Activated T-cell treated with anti-CD3 and anti-CD28 coated beads, Interleukin-2, amount 50 U/mL, for 48 hours (primary cell): ENCODE results near the gene TPSG1.
"Not testable (repeated sequence)": the region's sequence is repeated elsewhere in the genome, so short reads cannot be mapped to it uniquely, and the experiment has no call there.

Experiments
- DNase-seq, 2 experiments: peaks; one replicate each; pipeline ENCODE4 v3.0.0-alpha.2; 2020

The TPSG1 gene

DNA sequence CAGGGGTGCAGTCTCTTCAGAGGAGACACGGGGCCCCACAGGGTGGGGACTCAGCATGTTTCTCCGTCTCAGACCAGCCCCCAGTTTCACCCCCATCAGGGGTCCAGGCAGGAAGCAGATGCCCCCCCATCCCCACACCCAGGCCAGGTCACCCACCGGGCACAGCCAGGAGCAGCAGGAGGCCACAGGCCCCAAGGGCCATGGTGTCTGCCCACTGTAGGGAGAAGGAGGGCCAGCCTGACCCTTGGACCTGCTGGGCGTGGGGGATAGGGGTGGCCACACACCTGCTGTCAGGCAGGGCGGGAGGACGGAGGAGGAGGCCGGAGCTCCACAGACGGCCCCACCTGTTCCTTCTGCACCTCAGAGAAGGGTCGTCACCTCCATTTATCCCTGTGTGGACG lies at the start of gene TPSG1:
Gene TPSG1 (minus strand): TSS at position 218 of the 401 bp plus-strand sequence. CDS start 16 bp downstream, at position 202.
- no peak for DNase-seq

DNA sequence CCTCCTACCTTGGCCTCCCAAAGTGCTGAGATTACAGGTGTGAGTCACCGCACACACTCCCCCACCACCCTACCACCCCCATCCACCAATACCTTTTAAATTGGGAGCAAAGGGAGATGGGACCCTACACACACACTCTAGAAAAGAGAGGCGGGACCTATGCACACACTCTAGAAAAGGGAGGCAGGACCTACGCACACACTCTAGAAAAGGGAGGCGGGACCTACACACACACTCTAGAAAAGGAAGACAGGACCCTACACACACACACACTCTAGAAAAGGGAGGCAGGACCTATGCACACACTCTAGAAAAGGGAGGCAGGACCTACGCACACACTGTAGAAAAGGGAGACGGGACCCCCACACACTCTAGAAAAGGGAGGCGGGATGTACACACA lies 49.7 kb upstream of the TPSG1 start:
- no peak for DNase-seq

- no peak for DNase-seq
Observed at GRCh38 chr16:1273816-1274215, 48.7 kb upstream of the TPSG1 start.

DNA sequence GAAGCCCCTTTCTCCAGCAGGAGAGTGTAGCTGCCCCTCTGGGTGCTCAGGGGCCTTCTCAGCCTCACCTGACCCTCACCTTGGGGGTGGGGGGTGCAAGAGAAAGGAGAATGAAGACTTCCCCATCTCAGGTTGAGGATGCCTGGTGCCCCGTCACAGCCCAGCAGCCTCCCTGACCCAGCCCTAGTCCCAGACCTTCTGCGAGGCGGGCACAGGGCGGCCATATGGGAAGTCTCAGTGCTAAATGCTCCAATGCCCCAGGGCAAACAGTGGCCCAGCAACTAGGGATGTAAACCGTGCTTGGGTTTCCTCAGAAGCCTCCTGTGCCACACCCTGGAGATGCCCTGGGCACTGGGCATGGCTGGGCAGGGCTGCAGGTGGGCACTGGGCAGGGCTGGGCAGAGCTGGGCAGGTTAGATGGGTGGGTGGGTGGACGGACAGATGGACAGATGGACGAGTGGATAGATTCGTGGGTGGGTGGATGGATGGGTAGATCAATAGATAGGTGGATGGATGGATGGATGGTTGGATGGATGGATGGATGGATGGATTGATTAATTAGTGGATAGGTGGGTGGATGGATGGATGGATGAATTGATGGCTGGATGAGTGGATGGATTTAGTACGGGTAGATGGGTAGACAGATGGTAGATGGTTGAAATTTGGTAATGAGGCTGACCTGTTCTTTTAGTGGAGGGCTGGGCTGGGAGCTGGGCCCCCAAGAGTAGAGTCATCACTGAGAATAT lies 47.6 kb upstream of the TPSG1 start:
- DNase-seq: no peak

DNA sequence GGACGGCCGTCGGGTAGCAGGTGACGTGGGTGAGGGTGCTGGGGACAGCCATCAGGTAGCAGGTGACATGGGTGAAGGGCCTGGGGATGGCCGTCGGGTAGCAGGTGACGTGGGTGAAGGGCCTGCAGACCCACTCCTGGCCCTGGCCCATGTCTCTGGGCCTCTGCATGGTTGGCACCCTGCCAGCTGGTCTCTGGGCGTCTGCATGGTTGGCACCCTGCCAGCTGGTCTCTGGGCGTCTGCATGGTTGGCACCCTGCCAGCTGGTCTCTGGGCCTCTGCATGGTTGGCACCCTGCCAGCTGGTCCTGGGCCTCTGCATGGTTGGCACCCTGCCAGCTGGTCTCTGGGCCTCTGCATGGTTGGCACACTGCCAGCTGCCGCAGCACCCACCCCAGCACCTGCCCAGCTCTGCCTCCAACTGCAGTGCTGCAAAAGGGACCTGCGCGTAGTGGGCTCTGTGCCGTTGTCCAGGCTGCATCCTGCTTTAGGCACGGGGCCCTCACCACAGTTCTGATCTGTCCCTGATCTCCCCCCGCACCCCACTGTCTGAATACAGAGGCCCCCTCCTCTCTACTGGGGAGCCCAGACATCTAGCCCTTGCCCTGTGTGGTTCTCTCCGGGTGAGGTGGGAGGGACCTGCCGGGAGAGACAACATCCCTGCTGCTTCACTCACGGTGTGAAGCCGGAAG lies 46.8 kb upstream of the TPSG1 start:
- DNase-seq: peak in 1 of 2 experiments; percentile 30

- DNase-seq: no peak
Observed at GRCh38 chr16:1271380-1271723, 46.3 kb upstream of the TPSG1 start.

DNA sequence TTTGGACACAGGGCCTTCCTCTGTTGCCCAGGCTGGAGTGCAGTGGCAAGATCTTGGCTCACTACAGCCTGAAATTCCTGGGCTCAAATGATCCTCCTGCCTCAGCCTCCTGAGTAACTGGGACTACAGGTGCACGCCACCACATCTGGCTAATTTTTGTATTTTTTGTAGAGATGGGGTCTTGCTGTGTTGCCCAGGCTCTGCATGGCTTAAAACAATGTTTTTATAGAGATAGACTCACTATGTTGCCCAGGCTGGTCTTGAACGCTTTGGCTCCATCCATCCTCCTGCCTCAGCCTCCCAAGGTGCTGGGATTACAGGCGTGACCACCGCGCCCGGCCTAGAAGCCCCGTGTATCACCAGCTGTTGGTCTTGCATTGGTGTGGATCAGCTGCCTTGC lies 44.4 kb upstream of the TPSG1 start:
- DNase-seq: not testable (repeated sequence)

DNA sequence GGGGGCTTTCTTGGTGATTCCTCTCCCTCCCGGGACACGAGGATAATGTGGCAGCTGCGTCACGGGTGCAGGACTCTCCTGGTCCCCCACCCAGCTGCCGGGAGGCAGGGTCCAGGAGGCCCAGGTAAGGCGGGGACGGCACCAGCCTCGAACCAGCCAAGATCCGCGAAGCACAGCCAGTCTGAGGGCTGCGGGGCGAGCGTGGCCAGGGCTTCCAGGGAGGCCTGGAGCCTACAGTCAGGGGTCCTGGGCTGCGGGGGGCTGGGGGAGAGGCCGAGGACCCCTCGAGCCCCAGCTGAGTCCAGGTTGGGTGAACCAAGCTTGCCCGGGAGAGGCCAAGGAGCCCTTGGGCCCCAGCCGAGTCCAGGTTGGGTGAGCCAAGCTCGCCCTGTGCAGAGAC lies 40.8 kb upstream of the TPSG1 start:
- no peak for DNase-seq

DNA sequence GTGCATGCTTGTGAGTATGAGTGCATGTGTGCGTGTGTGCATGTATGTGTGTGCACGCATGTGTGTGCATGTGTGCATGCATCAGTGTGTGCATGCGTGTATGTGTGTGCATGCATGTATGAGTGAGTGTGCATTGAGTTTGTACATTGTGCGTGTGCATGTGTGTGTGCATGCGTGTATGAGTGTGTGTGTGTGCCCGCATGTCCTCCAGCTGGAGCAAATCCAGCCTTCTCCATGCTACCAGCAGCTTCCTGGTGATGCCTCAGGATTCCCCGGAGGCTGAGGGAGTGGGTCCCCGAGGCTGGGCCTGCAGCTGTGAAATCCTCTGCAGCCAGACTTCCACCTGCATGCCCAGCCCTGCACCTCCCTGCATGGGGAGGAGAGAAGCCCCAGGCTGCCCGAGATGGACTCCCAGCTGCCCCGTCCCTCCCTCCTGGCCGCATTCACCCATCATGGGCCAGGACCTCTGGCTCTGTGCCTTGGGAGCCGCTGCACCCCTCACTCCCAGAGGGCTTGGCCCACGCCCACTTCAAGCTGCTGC lies 40.1 kb upstream of the TPSG1 start:
- DNase-seq: no peak

- no peak for DNase-seq
Observed at GRCh38 chr16:1264345-1265089, 39.4 kb upstream of the TPSG1 start.

DNA sequence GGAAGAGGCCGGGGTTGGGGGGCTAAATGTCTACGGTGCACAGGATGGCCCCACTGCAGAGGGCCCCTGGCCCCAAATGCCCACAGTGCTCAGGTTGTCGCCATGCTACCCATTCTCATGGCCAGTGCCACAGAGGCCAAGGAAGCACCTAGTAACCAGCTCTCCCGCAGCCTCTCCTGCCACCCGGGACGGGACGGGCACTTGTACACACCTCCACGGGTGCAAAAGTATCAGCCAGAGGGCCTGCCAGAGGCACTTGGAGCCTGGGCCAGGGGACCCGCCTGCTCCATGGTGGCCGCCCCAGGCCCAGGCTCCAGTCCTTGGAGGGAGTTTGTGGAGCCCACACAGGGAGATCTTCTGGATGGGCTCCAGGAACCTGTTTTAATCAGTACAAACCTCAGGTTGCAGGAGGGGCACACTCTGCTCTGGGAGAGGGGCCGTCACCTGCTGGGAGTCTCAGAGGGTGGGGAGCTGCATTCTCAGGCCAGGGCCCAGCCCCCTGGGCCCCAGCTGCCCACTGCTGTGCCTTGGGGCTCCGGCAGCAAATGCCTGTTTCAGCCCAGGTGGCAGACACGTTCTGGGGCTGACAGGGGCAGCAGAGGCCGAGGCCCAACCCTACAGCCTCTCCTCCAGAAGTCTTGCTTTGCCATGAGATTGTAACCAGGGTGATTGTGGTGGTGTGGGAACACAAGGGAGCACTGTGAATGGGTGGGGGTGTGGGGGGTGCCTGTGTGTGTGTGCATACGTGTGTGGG lies 38.7 kb upstream of the TPSG1 start:
- DNase-seq: no peak

- no peak for DNase-seq
Observed at GRCh38 chr16:1262846-1263221, 37.8 kb upstream of the TPSG1 start.

GRCh38 chr16:1262210-1262845 lies 37.3 kb upstream of the TPSG1 start:
- DNase-seq: no peak

- DNase-seq: no peak
Observed at GRCh38 chr16:1261131-1261892, 36.2 kb upstream of the TPSG1 start.

DNA sequence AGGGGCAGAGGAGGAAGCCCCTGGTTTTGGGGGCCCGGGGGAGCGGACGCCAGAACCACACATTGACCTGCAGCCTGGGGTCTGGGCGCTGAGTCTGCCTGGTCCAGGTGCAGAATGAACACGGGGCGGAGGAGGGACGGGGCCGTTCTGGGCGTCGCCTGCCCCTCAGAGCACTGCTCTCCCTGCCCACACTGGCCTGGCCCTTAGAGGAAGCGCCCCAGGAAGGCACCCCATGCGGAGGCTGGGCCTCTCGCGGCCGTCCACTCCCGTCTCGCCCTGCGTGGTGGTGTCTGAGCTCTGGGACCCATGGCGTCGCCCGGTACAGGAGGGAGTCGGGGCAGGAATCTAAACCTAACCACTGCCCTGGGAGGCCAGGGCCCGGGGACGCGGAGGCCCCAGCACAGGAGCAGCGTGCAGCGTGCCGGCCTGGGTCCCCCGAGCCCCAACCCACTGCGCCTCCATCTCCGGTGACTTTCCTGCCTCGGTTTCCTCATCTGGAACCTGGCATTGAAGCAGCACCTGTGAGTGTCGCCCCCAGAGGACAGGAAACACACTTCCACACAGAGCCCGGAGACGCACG lies 35.1 kb upstream of the TPSG1 start:
- no peak for DNase-seq

GRCh38 chr16:1259760-1260068 lies 34.6 kb upstream of the TPSG1 start:
- no peak for DNase-seq

DNA sequence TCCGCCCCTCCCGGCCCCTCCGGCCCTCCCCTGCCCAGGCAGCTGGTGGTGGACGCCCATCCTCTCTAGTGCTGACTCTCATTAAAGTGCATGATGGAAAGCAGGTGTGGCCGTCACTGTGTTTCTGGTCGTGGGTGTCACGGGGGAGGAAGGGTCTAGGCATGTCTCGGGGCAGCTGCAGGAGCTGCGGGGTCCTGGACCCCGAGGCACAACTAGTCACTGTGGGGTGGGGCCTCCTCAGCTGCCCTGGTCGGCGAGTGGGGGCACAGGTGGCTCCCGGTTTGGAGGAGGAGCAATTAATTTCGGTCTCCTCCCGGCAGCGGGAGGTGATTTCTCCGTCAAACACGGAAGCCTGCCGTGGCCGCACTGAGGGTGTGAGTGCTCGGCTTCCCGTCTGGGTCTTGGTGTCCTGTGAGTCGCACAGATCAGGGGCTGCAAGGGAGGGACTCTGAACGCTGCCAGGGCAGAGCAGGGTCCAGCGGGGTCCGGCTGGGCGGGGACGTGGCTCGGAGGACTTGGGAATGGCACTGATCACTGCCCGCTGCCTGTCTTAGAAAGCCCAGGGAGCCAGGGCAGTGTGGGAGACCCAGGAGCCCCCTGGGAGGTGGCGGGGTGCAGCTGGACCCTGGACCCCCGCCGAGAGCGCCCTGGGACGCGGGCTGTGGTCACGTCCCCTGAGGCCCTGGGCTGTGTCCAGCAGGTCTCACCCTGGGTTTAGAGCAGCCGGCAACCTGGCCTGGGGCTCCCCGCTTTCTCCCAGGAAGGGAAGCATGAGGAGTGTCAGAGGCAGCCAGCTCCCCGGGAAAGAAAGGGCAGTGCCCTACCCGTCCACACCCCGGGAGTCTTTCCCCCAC lies 34.1 kb upstream of the TPSG1 start:
- no peak for DNase-seq

- no peak for DNase-seq
Observed at GRCh38 chr16:1258225-1258600, 33.1 kb upstream of the TPSG1 start.

GRCh38 chr16:1257561-1258224 lies 32.6 kb upstream of the TPSG1 start:
- DNase-seq: no peak

- DNase-seq: no peak
Observed at GRCh38 chr16:1256874-1257322, 31.8 kb upstream of the TPSG1 start.
